HG03460 (cell line): ENCODE measurements around the gene MPHOSPH10.
"Not testable (repeated sequence)": the region's sequence is repeated elsewhere in the genome, so short reads cannot be mapped to it uniquely, and the experiment has no call there.

Experiments
- ATAC-seq: cut with Tn5 transposase; IDR thresholded peaks from one replicate; pipeline ENCODE4 v1.9.1; 2021; ENCODE audit not compliant: unreplicated experiment

The MPHOSPH10 gene

GRCh38 chr2:71130152-71130904 lies at the start of gene MPHOSPH10, which contains the start of gene MCEE:
MPHOSPH10 (plus strand) TSS chr2:71130634; CDS start chr2:71130666, 32 bp downstream.
MCEE (minus strand) TSS chr2:71130229; CDS start chr2:71130219, 10 bp downstream.
- peak; percentile 94 for ATAC-seq

- peak; percentile 54 for ATAC-seq
These were observed 47.8 kb upstream of the MPHOSPH10 start for GRCh38 chr2:71082402-71083252.

GRCh38 chr2:71083297-71083696 lies 47.1 kb upstream of the MPHOSPH10 start:
- ATAC-seq, result not testable (repeated sequence)

- not testable (repeated sequence) for ATAC-seq
These were observed 46.6 kb upstream of the MPHOSPH10 start for GRCh38 chr2:71083752-71084312.

GRCh38 chr2:71085325-71086003 lies 45.0 kb upstream of the MPHOSPH10 start:
- not testable (repeated sequence) for ATAC-seq

- not testable (repeated sequence) for ATAC-seq
These were observed 41.0 kb upstream of the MPHOSPH10 start for GRCh38 chr2:71089475-71089874.

- ATAC-seq, result not testable (repeated sequence)
These were observed 38.6 kb upstream of the MPHOSPH10 start for GRCh38 chr2:71091808-71092207.

- ATAC-seq, result not testable (repeated sequence)
These were observed 37.8 kb upstream of the MPHOSPH10 start for GRCh38 chr2:71092491-71093260.

GRCh38 chr2:71100195-71100964 lies 30.1 kb upstream of the MPHOSPH10 start:
- no peak for ATAC-seq

- no peak for ATAC-seq
These were observed 28.8 kb upstream of the MPHOSPH10 start for GRCh38 chr2:71101656-71102055.

- no peak for ATAC-seq
These were observed 27.3 kb upstream of the MPHOSPH10 start for GRCh38 chr2:71102981-71103681.

GRCh38 chr2:71103809-71104208 lies 26.6 kb upstream of the MPHOSPH10 start:
- ATAC-seq, result no peak

- not testable (repeated sequence) for ATAC-seq
These were observed 24.0 kb upstream of the MPHOSPH10 start for GRCh38 chr2:71106463-71106862.

GRCh38 chr2:71108091-71108490 lies 22.3 kb upstream of the MPHOSPH10 start:
- no peak for ATAC-seq

GRCh38 chr2:71113843-71114242 lies 16.6 kb upstream of the MPHOSPH10 start:
- ATAC-seq, result no peak

- no peak for ATAC-seq
These were observed 13.4 kb upstream of the MPHOSPH10 start for GRCh38 chr2:71117063-71117462.

GRCh38 chr2:71120195-71120594 lies 10.2 kb upstream of the MPHOSPH10 start:
- no peak for ATAC-seq

GRCh38 chr2:71121479-71121878 lies 9.0 kb upstream of the MPHOSPH10 start:
- ATAC-seq, result no peak
